Gastroesophageal sphincter (tissue), 3 donors: ENCODE data around the gene HDLBP.

Source experiments
- CTCF ChIP-seq, 4 experiments: fragments of 200-600 bp in 2 of 4; fragments of 450-650 bp in 2 of 4; sonication (generic) in 1 of 4; IDR thresholded peaks; one replicate each; pipeline ENCODE4 v1.5.1; 2017 to 2019; ENCODE audit warnings: antibody characterized with exemption in 4 of 4, mild to moderate bottlenecking in 2 of 4, moderate library complexity in 2 of 4
- EP300 ChIP-seq: sonication (generic); formaldehyde crosslinking; IDR thresholded peaks from one replicate; pipeline ENCODE4 v1.6.1; 2017; ENCODE audit warnings: antibody characterized with exemption, mild to moderate bottlenecking
- POLR2A ChIP-seq, 2 donors: fragments of 450-650 bp; IDR thresholded peaks; one replicate each; pipeline ENCODE4 v1.6.1; 2017; ENCODE audit warnings: antibody characterized with exemption in 2 of 2, mild to moderate bottlenecking in 2 of 2, moderate library complexity in 1 of 2
- POLR2AphosphoS5 ChIP-seq: sonication (generic); formaldehyde crosslinking; IDR thresholded peaks from one replicate; pipeline ENCODE4 v1.6.1; 2017; ENCODE audit warnings: antibody characterized with exemption

- TF ChIP-seq CTCF (IDR thresholded peaks at IDR 0.05) (no peak), POLR2AphosphoS5 (no peak), POLR2A (IDR thresholded peaks at IDR 0.05) (no peak), EP300 (no peak)
Measured at GRCh38 chr2:241268716-241269445, 46.6 kb downstream of the HDLBP start.
